Fibroblast of peridontal ligament (primary cell): ENCODE measurements around the gene C16orf95.

Experiments used
- DNase-seq: peaks from one replicate; pipeline ENCODE4 v3.0.0-alpha.2; 2010; ENCODE audit errors: extremely low read depth

The C16orf95 gene

GRCh38 chr16:87332150-87332549 is 15.0 kb upstream of the C16orf95 start:
- no peak for DNase-seq

- no peak for DNase-seq
These were observed 14.1 kb upstream of the C16orf95 start for GRCh38 chr16:87331241-87331801.

- DNase-seq: no peak
These were observed 13.5 kb upstream of the C16orf95 start for GRCh38 chr16:87330646-87331045.

- no peak for DNase-seq
These were observed 13.0 kb upstream of the C16orf95 start for GRCh38 chr16:87330257-87330624.

GRCh38 chr16:87329436-87330256 is 12.5 kb upstream of the C16orf95 start:
- DNase-seq: no peak

GRCh38 chr16:87328846-87329245 is 11.7 kb upstream of the C16orf95 start:
- DNase-seq: no peak

GRCh38 chr16:87327798-87328495 is 10.8 kb upstream of the C16orf95 start:
- no peak for DNase-seq

- DNase-seq: no peak
These were observed 9.0 kb upstream of the C16orf95 start for GRCh38 chr16:87326151-87326571.

- no peak for DNase-seq
These were observed 8.2 kb upstream of the C16orf95 start for GRCh38 chr16:87325423-87325858.

- DNase-seq: no peak
These were observed 7.5 kb upstream of the C16orf95 start for GRCh38 chr16:87324411-87325275.

- no peak for DNase-seq
These were observed 6.7 kb upstream of the C16orf95 start for GRCh38 chr16:87323727-87324410.

GRCh38 chr16:87322833-87323726 is 5.9 kb upstream of the C16orf95 start:
- DNase-seq: no peak

- no peak for DNase-seq
These were observed 5.2 kb upstream of the C16orf95 start for GRCh38 chr16:87322360-87322759.

- DNase-seq: no peak
These were observed 4.3 kb upstream of the C16orf95 start for GRCh38 chr16:87321336-87322107.

- no peak for DNase-seq
These were observed 3.5 kb upstream of the C16orf95 start for GRCh38 chr16:87320510-87321227.

GRCh38 chr16:87319997-87320491 is 2.9 kb upstream of the C16orf95 start:
- no peak for DNase-seq

GRCh38 chr16:87319011-87319410 is 1.8 kb upstream of the C16orf95 start:
- DNase-seq: no peak
